ENCODE measurements around the gene ARL8B.

DNA sequence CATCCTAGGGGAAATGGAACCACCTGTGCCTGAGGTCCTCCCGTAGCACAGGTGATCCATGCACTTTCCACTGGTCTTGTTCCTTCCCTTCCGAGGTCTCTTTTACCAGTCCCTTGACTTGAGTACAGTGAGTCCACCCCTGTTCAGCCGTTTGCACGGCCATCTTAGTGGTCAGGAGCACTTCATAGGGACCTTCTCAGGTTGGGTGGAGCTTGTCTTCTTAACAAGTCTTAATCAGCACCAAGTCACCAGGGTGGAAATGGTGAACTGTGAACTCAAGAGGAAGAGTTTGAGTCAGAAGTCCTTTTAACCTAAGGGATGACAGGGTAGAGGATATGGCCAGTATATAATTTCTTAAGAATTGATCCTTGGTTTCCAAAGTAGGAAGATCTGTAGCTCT lies 21.4 kb downstream of the ARL8B start:
- TF ChIP-seq, protein P1, sequence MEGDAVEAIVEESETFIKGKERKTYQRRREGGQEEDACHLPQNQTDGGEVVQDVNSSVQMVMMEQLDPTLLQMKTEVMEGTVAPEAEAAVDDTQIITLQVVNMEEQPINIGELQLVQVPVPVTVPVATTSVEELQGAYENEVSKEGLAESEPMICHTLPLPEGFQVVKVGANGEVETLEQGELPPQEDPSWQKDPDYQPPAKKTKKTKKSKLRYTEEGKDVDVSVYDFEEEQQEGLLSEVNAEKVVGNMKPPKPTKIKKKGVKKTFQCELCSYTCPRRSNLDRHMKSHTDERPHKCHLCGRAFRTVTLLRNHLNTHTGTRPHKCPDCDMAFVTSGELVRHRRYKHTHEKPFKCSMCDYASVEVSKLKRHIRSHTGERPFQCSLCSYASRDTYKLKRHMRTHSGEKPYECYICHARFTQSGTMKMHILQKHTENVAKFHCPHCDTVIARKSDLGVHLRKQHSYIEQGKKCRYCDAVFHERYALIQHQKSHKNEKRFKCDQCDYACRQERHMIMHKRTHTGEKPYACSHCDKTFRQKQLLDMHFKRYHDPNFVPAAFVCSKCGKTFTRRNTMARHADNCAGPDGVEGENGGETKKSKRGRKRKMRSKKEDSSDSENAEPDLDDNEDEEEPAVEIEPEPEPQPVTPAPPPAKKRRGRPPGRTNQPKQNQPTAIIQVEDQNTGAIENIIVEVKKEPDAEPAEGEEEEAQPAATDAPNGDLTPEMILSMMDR (IDR thresholded peaks at IDR 0.05; ENCODE audit: poor library complexity, severe bottlenecking): no peak
- TF ChIP-seq EP300 (conservative IDR thresholded peaks at IDR 0.05; ENCODE audit: poor library complexity, severe bottlenecking) (no peak), TAF1 (IDR thresholded peaks at IDR 0.05; ENCODE audit: low read depth) (no peak), POLR2AphosphoS5 (IDR thresholded peaks at IDR 0.05) (no peak), SMC3 (conservative IDR thresholded peaks at IDR 0.05; ENCODE audit: poor library complexity) (no peak), EZH2 (IDR thresholded peaks at IDR 0.05; ENCODE audit: borderline replicate concordance, insufficient read depth, low read length, poor library complexity, severe bottlenecking) (no peak)

Measured in neural cell (in vitro differentiated cells).